Mammary epithelial cell (primary cell): ENCODE data around the gene NUCB1.

Experiments used
- CTCF ChIP-seq, 2 donors: IDR thresholded peaks in 1 of 2; conservative IDR thresholded peaks in 1 of 2; 2 replicates each; pipeline ENCODE4 v1.5.1; 2011 to 2012; ENCODE audit warnings: inconsistent platforms in 2 of 2, low read length in 2 of 2, mild to moderate bottlenecking in 2 of 2, control low read depth in 1 of 2, low read depth in 1 of 2; ENCODE audit not compliant: insufficient read depth in 1 of 2; ENCODE audit errors: extremely low read depth in 1 of 2
- EZH2 ChIP-seq: IDR thresholded peaks from 2 replicates; pipeline ENCODE4 v1.6.1; 2012; ENCODE audit warnings: low read length, inconsistent platforms, borderline replicate concordance

- TF ChIP-seq CTCF (conservative IDR thresholded peaks at IDR 0.05 in 1 of 2, IDR thresholded peaks at IDR 0.05 in 1 of 2; ENCODE audit: extremely low read depth in 1 of 2, insufficient read depth in 1 of 2, low read depth in 1 of 2, low read length in 2 of 2) (no peak), EZH2 (no peak)
Observed at GRCh38 chr19:48968179-48968661, 68.1 kb downstream of the NUCB1 start.
